ENCODE data around the gene FKBP1A.
"Not testable (repeated sequence)": the region's sequence is repeated elsewhere in the genome, so short reads cannot be mapped to it uniquely, and the experiment has no call there.

The FKBP1A gene

GRCh38 chr20:1362484-1362883 lies 30.4 kb downstream of the FKBP1A start:
- no peak for DNase-seq

- DNase-seq, result peak; percentile 47
Observed at GRCh38 chr20:1360094-1360846, 32.6 kb downstream of the FKBP1A start.

GRCh38 chr20:1357921-1358671 lies 34.8 kb downstream of the FKBP1A start:
- DNase-seq, result peak; percentile 90

- no peak for DNase-seq
Observed at GRCh38 chr20:1353956-1354355, 38.9 kb downstream of the FKBP1A start.

GRCh38 chr20:1346315-1346969 lies 46.4 kb downstream of the FKBP1A start:
- DNase-seq, result no peak

- no peak for DNase-seq
Observed at GRCh38 chr20:1345756-1346093, 47.1 kb downstream of the FKBP1A start.

GRCh38 chr20:1345030-1345755 lies 47.7 kb downstream of the FKBP1A start:
- DNase-seq, result no peak

- not testable (repeated sequence) for DNase-seq
Observed at GRCh38 chr20:1343446-1344124, 49.3 kb downstream of the FKBP1A start.

- no peak for DNase-seq
Observed at GRCh38 chr20:1341561-1342265, 51.1 kb downstream of the FKBP1A start.

- no peak for DNase-seq
Observed at GRCh38 chr20:1338801-1339200, 54.1 kb downstream of the FKBP1A start.

- no peak for DNase-seq
Observed at GRCh38 chr20:1338096-1338495, 54.8 kb downstream of the FKBP1A start.

GRCh38 chr20:1337441-1337840 lies 55.4 kb downstream of the FKBP1A start:
- no peak for DNase-seq

- DNase-seq, result no peak
Observed at GRCh38 chr20:1336699-1337367, 56.0 kb downstream of the FKBP1A start.

GRCh38 chr20:1335961-1336698 lies 56.7 kb downstream of the FKBP1A start:
- peak; percentile 24 for DNase-seq

- DNase-seq, result no peak
Observed at GRCh38 chr20:1334761-1335160, 58.1 kb downstream of the FKBP1A start.

GRCh38 chr20:1334370-1334731 lies 58.5 kb downstream of the FKBP1A start:
- no peak for DNase-seq

GRCh38 chr20:1333462-1334369 lies 59.1 kb downstream of the FKBP1A start:
- DNase-seq, result no peak

- no peak for DNase-seq
Observed at GRCh38 chr20:1332749-1333300, 60.0 kb downstream of the FKBP1A start.

- DNase-seq, result no peak
Observed at GRCh38 chr20:1331801-1332453, 60.9 kb downstream of the FKBP1A start.

All from activated CD4-positive, alpha-beta T cell treated with anti-CD3 and anti-CD28 coated beads, Interleukin-2, amount 50 U/mL, for 16 hours (primary cell).